ENCODE measurements around the gene DDC.

DNA sequence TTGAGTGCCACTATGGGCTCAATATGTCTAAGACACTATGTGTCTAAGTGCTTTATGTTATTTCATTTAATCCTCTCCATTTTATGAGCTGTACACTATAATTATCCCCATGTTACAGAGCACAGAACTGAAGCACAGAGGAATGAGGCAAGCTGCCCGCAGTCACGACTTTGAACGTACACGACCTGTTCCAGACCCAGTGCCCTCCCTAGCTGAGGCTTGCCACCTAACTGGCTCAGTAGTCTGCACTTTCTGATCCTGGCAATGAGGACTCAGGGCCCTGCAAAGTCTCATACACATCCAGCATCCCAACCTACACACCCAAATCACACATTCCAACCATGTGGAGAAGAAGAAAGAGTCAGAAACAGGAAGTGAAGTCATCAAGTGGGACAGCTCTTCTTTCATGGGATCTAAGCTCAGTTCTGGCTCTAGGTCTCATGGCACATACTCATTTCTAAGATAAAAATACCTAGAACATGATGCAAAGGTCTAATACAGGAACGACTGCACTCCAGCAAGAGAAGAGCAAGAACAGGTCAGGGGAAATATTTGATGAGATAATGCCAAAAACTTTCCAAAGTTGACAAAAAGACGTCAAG is 42.4 kb upstream of the DDC start:
- TF ChIP-seq, protein P1, sequence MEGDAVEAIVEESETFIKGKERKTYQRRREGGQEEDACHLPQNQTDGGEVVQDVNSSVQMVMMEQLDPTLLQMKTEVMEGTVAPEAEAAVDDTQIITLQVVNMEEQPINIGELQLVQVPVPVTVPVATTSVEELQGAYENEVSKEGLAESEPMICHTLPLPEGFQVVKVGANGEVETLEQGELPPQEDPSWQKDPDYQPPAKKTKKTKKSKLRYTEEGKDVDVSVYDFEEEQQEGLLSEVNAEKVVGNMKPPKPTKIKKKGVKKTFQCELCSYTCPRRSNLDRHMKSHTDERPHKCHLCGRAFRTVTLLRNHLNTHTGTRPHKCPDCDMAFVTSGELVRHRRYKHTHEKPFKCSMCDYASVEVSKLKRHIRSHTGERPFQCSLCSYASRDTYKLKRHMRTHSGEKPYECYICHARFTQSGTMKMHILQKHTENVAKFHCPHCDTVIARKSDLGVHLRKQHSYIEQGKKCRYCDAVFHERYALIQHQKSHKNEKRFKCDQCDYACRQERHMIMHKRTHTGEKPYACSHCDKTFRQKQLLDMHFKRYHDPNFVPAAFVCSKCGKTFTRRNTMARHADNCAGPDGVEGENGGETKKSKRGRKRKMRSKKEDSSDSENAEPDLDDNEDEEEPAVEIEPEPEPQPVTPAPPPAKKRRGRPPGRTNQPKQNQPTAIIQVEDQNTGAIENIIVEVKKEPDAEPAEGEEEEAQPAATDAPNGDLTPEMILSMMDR (IDR thresholded peaks at IDR 0.05) = no peak
- TF ChIP-seq POLR2A (IDR thresholded peaks at IDR 0.05) = no peak

Measured in esophagus squamous epithelium (tissue), 4 donors.